Measurements from ENCODE around the gene KRT15.

Gene KRT15

GRCh38 chr17:41499714-41500113 is 19.0 kb downstream of the KRT15 start:
- no peaks in the 10 kb centered on the region for H3K27me3 ChIP-seq (ENCODE audit: control insufficient read depth, insufficient read depth, low read length)
- peaks cover 35% of the 10 kb centered on the region for H3K4me1 ChIP-seq (ENCODE audit: control insufficient read depth, insufficient read depth, low read length)
- no peaks in the 10 kb centered on the region for H3K9me3 ChIP-seq (ENCODE audit: control insufficient read depth, insufficient read depth, low read depth, low read length)
- H3K9ac ChIP-seq (ENCODE audit: low read length), result no peak overlapping the region
- no peaks in the 10 kb centered on the region for H3K36me3 ChIP-seq (ENCODE audit: control insufficient read depth, insufficient read depth, low read length)
- no peak overlapping the region for H3K27ac ChIP-seq (ENCODE audit: low read depth, low read length)
- no peak overlapping the region for H3K4me3 ChIP-seq (ENCODE audit: low read depth, low read length)

DNA sequence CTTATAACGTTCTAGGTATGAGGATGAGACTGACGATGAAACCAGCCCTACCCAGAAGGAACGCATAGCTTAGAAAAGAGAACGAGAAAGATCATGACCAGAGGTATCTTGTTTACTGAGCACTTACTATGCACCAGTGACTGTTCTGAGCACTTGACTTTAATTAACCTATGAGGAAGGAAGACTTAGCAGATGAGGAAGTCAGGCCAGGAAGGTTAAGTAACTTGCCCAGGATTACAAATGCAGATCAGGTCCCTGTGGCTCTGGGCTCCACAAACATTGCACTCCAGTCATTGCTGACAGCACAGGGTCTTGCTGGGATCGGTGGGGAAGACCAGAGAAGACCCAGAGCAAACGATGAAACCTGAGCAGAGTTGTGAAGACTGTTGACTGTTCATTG is 20.4 kb downstream of the KRT15 start:
- H3K27ac ChIP-seq (ENCODE audit: low read depth, low read length), result no peak overlapping the region
- no peak overlapping the region for H3K9ac ChIP-seq (ENCODE audit: low read length)
- peaks cover 35% of the 10 kb centered on the region for H3K4me1 ChIP-seq (ENCODE audit: control insufficient read depth, insufficient read depth, low read length)
- no peaks in the 10 kb centered on the region for H3K36me3 ChIP-seq (ENCODE audit: control insufficient read depth, insufficient read depth, low read length)
- H3K9me3 ChIP-seq (ENCODE audit: control insufficient read depth, insufficient read depth, low read depth, low read length), result no peaks in the 10 kb centered on the region
- H3K27me3 ChIP-seq (ENCODE audit: control insufficient read depth, insufficient read depth, low read length), result no peaks in the 10 kb centered on the region
- H3K4me3 ChIP-seq (ENCODE audit: low read depth, low read length), result no peak overlapping the region

GRCh38 chr17:41496803-41497484 is 21.7 kb downstream of the KRT15 start:
- H3K9ac ChIP-seq (ENCODE audit: low read length), result no peak overlapping the region
- H3K4me3 ChIP-seq (ENCODE audit: low read depth, low read length), result no peak overlapping the region
- peaks cover 35% of the 10 kb centered on the region for H3K4me1 ChIP-seq (ENCODE audit: control insufficient read depth, insufficient read depth, low read length)
- no peaks in the 10 kb centered on the region for H3K27me3 ChIP-seq (ENCODE audit: control insufficient read depth, insufficient read depth, low read length)
- H3K36me3 ChIP-seq (ENCODE audit: control insufficient read depth, insufficient read depth, low read length), result no peaks in the 10 kb centered on the region
- H3K27ac ChIP-seq (ENCODE audit: low read depth, low read length), result no peak overlapping the region
- no peaks in the 10 kb centered on the region for H3K9me3 ChIP-seq (ENCODE audit: control insufficient read depth, insufficient read depth, low read depth, low read length)

GRCh38 chr17:41494524-41494923 is 24.2 kb downstream of the KRT15 start:
- Histone ChIP-seq H3K4me3 (ENCODE audit: low read depth, low read length) (no peak overlapping the region), H3K4me1 (ENCODE audit: control insufficient read depth, insufficient read depth, low read length) (peaks cover 17% of the 10 kb centered on the region; the same call in 1 of the 2 replicates), H3K9me3 (ENCODE audit: control insufficient read depth, insufficient read depth, low read depth, low read length) (no peaks in the 10 kb centered on the region), H3K27me3 (ENCODE audit: control insufficient read depth, insufficient read depth, low read length) (no peaks in the 10 kb centered on the region), H3K9ac (ENCODE audit: low read length) (no peak overlapping the region), H3K27ac (ENCODE audit: low read depth, low read length) (no peak overlapping the region), H3K36me3 (ENCODE audit: control insufficient read depth, insufficient read depth, low read length) (no peaks in the 10 kb centered on the region)

DNA sequence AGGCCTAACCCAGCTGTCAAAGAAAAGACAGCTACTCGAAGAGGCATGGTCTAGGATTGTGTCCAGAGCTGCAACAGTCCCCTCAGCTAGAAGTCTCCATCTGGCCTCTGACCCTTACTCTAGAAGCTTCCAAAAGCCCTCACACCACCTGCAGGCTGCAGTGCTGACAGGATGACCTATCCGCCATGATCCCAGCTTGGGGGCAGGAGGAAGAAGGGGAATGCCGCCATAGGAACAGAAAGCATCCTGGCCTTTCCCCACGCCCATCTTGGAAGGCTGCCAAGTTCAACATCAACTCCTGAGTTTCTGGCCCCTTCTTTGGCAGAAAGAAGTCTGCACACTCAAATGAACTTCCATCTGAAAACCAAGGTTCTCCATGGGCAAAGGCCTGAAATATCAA is 25.9 kb downstream of the KRT15 start:
- Histone ChIP-seq H3K27ac (ENCODE audit: low read depth, low read length) (no peak overlapping the region), H3K9ac (ENCODE audit: low read length) (no peak overlapping the region), H3K36me3 (ENCODE audit: control insufficient read depth, insufficient read depth, low read length) (no peaks in the 10 kb centered on the region), H3K9me3 (ENCODE audit: control insufficient read depth, insufficient read depth, low read depth, low read length) (no peaks in the 10 kb centered on the region), H3K27me3 (ENCODE audit: control insufficient read depth, insufficient read depth, low read length) (no peaks in the 10 kb centered on the region), H3K4me1 (ENCODE audit: control insufficient read depth, insufficient read depth, low read length) (peaks cover 9% of the 10 kb centered on the region; the same call in 1 of the 2 replicates), H3K4me3 (ENCODE audit: low read depth, low read length) (no peak overlapping the region)

DNA sequence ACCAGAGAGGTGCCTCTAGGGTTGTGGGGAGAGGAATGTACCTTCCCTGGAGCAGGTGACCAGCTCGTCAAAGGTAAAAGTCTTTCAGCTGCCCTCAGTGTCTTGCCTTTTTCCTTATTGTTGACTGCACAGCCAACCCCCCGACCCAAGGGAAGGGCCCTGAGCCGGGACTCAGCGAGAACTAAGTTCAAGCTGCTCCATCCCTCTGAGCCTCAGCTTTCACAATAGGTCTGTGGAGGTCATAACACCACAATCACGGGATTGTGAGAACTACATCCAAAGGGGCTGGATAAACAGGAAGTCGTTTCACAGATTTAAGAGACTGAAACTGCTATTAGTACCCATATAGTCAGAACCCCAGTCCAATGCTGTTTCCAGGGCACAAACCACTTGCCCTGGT is 26.3 kb downstream of the KRT15 start:
- peaks cover 3% of the 10 kb centered on the region for H3K27me3 ChIP-seq (ENCODE audit: control insufficient read depth, insufficient read depth, low read length)
- no peaks in the 10 kb centered on the region for H3K9me3 ChIP-seq (ENCODE audit: control insufficient read depth, insufficient read depth, low read depth, low read length)
- no peak overlapping the region for H3K4me3 ChIP-seq (ENCODE audit: low read depth, low read length)
- H3K36me3 ChIP-seq (ENCODE audit: control insufficient read depth, insufficient read depth, low read length), result no peaks in the 10 kb centered on the region
- peaks cover 9% of the 10 kb centered on the region; the same call in 1 of the 2 replicates for H3K4me1 ChIP-seq (ENCODE audit: control insufficient read depth, insufficient read depth, low read length)
- H3K27ac ChIP-seq (ENCODE audit: low read depth, low read length), result no peak overlapping the region
- H3K9ac ChIP-seq (ENCODE audit: low read length), result no peak overlapping the region

- peaks cover 1% of the 10 kb centered on the region; the same call in 1 of the 2 replicates for H3K4me1 ChIP-seq (ENCODE audit: control insufficient read depth, insufficient read depth, low read length)
Observed at GRCh38 chr17:41491476-41491875, 27.2 kb downstream of the KRT15 start.

DNA sequence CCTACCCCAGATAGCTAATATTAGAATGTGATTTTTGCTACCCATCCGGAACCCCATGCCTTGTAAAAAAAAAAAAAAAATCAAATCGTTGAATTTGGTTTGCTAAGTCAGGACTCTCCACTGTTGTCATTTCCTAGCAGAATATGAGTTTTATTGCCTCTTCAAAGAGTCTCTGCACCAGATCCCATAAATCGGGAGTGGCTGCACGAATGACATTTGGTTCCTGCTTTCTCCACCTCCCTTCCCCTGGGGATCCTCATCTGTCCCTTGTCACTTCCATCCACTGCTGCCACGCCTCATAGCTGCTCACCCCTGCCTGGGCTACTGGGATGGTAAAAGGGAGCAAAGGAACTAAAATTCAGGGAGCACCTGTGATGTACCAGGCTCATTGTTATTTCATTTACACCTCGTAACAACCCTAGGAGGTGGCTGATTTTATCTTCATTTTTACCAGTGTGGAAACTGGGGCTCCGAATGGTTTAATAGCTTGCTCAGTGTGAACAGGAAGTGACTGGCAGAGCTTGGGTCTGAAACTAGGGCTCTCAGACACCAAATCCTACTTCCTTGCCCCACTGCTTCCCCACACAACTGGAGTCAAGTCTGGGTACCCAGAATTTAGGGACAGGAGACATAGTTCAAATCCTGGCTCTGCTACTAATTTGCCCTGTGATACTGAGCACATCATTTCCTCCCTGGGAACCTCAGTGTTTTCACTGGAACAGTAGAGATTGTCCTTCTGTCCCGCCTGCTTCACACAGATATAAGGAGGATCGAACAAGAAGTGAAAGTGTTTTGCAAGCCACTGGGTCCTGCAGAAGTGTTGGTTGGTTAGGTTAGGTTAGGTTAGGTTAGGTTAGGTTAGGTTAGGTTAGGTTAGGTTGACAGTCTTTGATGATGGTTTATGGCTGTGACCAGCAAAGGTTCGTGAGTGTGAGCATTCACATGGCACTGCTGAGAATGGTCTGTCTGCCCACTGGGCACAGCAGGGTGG is 28.4 kb downstream of the KRT15 start:
- Histone ChIP-seq H3K4me1 (ENCODE audit: control insufficient read depth, insufficient read depth, low read length) (no peaks in the 10 kb centered on the region; the same call in 1 of the 2 replicates), H3K27me3 (ENCODE audit: control insufficient read depth, insufficient read depth, low read length) (peaks cover 9% of the 10 kb centered on the region), H3K9me3 (ENCODE audit: control insufficient read depth, insufficient read depth, low read depth, low read length) (no peaks in the 10 kb centered on the region), H3K9ac (ENCODE audit: low read length) (no peak overlapping the region), H3K36me3 (ENCODE audit: control insufficient read depth, insufficient read depth, low read length) (no peaks in the 10 kb centered on the region), H3K27ac (ENCODE audit: low read depth, low read length) (no peak overlapping the region), H3K4me3 (ENCODE audit: low read depth, low read length) (no peak overlapping the region)

More at GRCh38 chr17:41491476-41491875, 27.2 kb downstream of the KRT15 start:
- no peak overlapping the region for H3K27ac ChIP-seq (ENCODE audit: low read depth, low read length)
- no peaks in the 10 kb centered on the region for H3K36me3 ChIP-seq (ENCODE audit: control insufficient read depth, insufficient read depth, low read length)
- H3K9me3 ChIP-seq (ENCODE audit: control insufficient read depth, insufficient read depth, low read depth, low read length), result no peaks in the 10 kb centered on the region
- H3K9ac ChIP-seq (ENCODE audit: low read length), result no peak overlapping the region
- H3K4me3 ChIP-seq (ENCODE audit: low read depth, low read length), result no peak overlapping the region
- peaks cover 6% of the 10 kb centered on the region for H3K27me3 ChIP-seq (ENCODE audit: control insufficient read depth, insufficient read depth, low read length)

DNA sequence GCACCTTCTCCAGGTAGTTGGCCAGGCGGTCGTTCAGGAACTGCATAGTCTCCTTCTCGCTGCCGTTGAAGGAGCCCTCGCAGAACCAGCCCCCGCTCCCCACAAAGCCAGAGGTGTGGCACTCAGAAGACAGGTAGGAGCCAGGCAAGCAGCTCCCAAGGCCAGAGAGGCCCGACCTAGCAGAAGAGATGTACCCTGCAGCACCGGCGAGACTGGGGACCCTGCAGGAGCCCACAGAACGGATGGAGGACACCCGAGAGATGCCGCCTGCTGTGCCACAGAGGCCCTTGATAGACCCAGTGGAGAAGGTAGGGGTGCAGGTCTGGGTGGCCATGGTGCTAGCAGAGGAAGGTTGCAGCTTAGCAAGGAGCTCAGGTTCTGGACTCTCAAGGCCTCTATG is 29.2 kb downstream of the KRT15 start, which contains the start of gene KRT36:
Gene KRT36 (minus strand): TSS at position 380 of the 400 bp plus-strand sequence. CDS start 46 bp downstream, at position 334.
- Histone ChIP-seq H3K27me3 (ENCODE audit: control insufficient read depth, insufficient read depth, low read length) (peaks cover 9% of the 10 kb centered on the region), H3K27ac (ENCODE audit: low read depth, low read length) (no peak within 1 kb of the TSS), H3K9me3 (ENCODE audit: control insufficient read depth, insufficient read depth, low read depth, low read length) (no peaks in the 10 kb centered on the region), H3K36me3 (ENCODE audit: control insufficient read depth, insufficient read depth, low read length) (no peaks in the 10 kb centered on the region), H3K9ac (ENCODE audit: low read length) (no peak within 1 kb of the TSS), H3K4me1 (ENCODE audit: control insufficient read depth, insufficient read depth, low read length) (no peaks in the 10 kb centered on the region; the same call in 1 of the 2 replicates), H3K4me3 (ENCODE audit: low read depth, low read length) (no peak within 1 kb of the TSS)

GRCh38 chr17:41486809-41487530 is 31.7 kb downstream of the KRT15 start:
- Histone ChIP-seq H3K36me3 (ENCODE audit: control insufficient read depth, insufficient read depth, low read length) (no peaks in the 10 kb centered on the region), H3K9ac (ENCODE audit: low read length) (no peak overlapping the region), H3K9me3 (ENCODE audit: control insufficient read depth, insufficient read depth, low read depth, low read length) (no peaks in the 10 kb centered on the region), H3K27ac (ENCODE audit: low read depth, low read length) (no peak overlapping the region), H3K4me1 (ENCODE audit: control insufficient read depth, insufficient read depth, low read length) (no peaks in the 10 kb centered on the region), H3K4me3 (ENCODE audit: low read depth, low read length) (no peak overlapping the region), H3K27me3 (ENCODE audit: control insufficient read depth, insufficient read depth, low read length) (peaks cover 9% of the 10 kb centered on the region)
